HG03521 (cell line): ENCODE data around the gene BRPF3.

ENCODE experiments used
- ATAC-seq: cut with Tn5 transposase; IDR thresholded peaks from one replicate; pipeline ENCODE4 v1.9.1; 2021; ENCODE audit warnings: mild to moderate bottlenecking, moderate library complexity; ENCODE audit not compliant: unreplicated experiment

Gene BRPF3

DNA sequence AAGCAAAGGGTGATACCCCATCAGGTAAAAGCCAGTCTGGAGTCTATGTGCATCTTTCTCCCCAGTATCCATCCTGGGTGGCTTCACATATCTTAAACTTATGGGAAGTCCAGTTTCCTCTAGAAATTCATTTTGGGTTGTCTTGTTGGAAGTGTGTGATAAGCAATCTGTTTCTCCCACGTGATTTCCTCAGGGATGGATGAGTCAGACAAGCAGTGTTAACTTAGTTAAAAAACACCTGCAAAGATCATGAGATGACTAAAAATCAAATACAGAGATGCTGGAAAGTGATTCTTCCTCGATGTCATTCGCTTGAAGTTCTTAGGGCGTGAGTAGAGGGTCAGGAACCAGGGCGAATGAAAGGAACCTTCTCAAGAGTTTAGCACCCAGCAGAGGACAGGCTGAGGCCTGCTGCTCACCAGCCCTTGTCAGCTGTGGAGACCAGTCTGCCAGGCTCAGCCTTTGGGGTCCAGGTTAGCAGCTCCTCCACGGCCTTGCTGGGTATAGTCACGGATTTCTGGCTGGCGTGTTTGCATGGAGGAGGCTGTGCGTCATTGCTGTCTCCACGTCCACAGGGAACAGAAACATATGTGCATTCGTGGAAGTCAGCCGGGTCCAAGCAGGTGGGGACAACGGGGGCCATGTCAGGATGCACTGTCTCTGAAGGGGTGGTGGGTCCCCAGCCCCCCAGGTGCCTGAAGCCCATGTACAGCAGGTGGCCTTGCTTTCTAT, 70.5 kb downstream of the BRPF3 start:
- ATAC-seq: no peak

DNA sequence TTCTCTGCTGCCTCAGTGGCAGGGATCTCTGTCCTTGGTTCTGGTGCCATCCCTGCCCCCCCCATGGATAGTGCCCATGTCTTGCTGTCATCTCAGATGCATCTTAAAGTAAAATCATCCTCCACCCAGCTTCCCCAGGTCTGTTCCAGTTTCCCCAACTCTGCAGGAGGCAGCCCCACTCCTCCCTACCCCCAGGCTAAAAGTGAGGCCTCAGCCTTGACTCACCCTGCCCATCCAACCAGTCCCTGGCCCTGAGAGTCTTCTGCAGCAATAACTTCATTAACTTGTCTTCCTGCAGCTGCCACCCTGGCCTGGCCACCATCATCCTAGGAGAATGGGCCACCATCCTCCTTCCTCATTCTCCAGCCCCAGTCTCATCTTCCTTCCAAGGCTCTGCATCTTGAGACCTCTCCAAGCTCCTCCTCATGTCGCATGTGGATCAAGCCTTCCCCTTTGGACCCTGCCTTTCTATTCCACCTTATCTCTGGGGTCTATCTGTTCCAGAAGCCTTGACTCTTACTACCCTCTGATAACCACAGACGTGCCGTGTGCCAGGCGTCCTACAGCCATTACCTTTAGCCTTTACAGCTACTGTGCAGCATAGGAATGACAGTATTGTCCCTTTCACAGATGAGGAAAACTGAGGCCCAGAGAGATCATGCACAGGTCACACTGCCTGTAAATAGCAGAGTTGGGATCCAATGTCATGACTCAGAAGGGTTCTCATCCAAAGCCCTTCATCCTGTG, 71.4 kb downstream of the BRPF3 start:
- no peak for ATAC-seq

DNA sequence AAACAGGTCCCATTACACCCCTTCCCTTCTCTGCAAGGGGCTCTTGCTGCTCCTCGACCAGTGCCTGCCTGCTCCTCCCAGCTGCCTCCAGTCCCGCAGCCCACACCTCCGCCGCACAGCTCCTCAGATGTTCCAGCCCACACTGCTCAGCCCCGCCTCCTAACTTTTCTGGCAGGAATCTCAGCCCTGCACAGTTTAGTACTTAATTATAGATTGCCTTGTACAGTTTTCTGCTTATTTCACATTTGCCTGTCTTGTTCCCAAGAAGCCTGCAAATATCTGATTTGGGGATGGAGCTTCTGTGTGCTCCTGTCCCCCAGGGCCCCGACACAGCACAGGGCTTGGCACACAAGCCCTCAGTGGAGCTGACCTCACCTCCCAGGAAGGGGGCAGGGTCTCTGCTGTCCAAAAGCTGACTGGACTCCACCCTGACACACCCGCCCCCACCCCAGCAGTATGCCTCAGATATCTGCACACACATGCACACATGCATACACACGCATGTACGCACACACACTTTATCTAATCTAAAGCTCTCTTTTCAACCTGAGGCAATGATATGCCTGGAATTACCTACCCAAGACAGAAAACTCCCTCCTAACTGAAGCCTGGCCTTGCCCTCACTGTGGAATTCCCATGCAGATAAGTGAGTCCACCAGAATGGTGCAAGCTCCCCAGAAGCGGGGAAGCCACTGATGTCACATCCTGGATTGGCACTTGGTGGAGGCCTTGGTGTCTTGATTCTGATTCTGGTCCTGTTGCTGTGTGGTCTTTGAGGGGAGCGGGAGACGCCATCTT, 72.1 kb downstream of the BRPF3 start:
- ATAC-seq: no peak

DNA sequence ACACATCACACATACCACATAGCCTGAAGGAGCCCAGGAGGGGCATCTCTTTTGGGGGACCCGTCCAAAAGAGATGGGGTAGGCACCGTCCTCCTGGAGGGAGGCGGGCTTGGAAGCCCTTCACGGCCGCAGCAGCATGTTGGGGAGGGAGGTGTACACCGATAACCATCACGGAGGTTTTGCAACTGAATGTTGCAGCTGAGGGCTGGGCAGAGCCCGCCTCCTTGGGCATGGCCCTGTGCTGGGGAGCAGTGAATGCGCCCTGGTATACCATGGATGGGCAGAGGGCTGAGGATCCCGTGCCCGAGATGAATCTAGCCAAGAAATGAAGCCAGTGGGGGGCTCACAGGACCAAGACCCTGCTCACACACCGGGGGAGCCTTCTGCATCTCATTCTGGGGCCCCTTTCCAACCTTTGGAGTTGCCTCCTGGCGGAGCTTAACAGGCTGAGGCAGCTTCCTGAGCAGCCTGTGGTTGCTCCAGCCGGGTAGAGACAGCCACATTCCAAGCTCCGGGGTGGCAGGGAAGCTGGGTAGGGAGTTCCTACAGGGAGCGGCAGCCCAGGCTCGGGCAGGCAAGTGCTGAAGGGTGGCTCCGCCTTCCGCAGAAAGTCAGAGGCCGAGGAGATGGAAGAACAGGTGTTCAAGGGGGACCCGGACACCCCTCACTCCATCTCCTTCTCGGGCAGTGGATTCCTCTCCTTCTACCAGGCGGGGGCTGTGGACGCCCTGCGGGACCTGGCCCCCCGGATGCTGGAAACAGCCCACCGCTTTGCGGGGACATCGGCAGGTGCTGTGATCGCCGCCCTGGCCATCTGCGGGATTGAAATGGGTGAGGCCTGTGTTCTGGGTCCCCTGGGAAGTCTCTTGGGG, 73.5 kb downstream of the BRPF3 start, which contains the start of gene PNPLA1:
Gene PNPLA1 (plus strand): TSS at position 227 of the 872 bp plus-strand sequence. CDS start 400 bp downstream, at position 627.
- ATAC-seq: no peak

DNA sequence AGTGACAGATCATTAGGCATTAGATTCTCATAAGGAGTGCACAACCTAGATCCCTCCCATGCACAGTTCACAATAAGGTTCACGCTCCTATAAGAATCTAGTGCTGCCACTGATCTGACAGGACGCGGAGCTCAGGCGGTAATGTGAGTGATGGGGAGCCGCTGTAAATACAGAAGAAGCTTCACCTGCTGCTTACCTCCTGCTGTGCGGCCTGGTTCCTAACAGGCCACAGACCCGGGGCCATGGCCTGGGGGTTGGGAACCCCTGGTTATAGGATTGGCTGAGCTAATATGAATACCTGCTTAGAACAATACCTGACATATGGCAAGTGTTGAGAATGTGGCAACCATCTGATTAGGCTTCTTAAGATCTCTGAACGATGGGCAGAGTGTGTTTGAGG, 75.7 kb downstream of the BRPF3 start:
- ATAC-seq: no peak

DNA sequence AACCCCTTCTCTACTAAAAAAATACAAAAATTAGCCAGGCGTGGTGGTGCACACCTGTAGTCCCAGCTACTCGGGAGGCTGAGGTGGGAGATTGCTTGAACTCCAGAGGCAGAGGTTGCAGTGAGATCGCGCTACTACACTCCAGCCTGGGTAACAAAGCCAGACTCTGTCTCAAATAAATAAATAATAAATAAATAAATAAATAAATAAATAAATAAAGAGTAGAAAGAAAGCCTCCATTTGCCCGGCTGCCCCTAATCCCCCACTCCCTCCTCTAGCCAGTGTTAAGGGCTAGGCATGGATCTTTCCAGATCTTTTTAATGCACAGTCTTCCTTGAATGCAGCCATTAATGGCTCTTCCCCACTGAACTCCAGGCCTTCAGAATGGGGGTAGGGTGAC, 76.5 kb downstream of the BRPF3 start:
- ATAC-seq: no peak

DNA sequence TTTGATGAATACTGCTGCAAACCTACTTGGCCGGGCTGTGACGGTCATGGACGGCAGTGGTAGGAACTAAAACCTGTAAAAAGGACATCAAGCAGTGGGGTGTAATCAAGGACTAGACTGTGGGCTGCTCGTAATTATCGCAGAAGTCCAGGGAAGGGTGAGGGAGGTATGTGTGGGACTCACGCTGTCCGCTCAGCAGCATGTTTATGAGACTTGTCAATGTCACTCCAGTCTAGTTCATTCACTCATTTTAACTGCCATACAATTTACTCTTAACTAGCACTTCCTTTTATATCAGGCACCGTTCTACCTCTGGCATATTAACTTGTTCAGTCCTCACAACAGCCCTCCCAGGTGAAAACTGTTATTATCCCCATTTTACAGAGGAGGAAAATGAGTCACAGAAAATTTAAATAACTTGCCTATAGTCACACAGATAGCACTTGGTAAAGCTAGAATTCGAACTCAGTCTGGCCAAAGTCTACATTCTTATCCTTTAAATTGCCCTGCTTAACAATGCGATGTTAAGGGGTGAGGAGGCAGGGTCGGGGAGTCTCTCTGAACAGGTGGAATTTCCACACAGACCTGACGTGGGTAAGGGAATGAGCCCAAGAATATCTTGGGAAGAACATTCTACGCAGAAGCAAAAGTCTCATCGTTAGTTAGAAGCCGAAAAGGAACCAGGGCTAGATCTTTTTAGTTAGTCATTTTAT, 77.4 kb downstream of the BRPF3 start:
- no peak for ATAC-seq

DNA sequence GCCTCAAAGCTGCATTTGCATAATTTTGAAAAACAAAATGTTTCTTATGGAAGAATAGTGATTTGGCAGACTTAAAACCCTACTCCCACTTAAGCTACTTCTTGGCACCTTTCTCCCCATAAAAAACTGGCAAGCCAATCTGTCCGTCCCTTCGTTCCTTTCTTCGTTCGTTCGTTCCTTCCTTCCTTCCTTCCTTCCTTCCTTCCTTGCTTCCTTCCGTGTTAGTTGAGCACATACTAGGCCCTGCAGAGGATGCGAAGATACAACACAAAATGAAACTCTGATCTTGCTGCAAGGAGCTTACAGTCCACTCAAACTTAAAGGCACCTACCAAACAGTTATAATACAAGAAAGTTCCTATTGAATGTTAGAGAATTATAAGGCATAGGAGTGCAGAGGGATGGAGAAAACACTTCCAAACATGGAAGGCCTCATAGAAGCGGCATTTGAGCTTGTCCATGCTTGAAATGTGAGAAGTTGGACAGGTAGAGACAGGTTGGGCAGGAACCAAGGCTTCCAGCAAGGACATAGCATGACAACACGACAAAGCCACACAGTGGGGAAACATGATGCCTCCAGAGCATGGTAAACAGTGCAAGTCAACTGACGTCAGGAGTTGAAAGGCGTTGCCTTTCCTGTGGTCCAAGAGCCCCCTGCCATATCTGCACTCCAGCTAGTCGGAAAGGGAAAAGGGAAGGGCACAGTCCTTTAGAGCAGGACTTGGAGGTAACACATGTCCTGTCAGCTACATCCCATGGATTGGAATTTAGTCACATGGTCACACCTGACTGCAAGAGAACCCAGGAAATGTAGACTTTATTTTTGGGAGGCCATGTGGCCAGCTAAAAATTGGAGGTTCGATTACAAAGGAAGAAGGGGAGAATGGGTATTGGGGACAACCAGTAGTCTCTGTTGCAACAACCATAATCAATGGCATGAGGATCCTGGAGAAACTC, 80.3 kb downstream of the BRPF3 start:
- ATAC-seq: no peak

DNA sequence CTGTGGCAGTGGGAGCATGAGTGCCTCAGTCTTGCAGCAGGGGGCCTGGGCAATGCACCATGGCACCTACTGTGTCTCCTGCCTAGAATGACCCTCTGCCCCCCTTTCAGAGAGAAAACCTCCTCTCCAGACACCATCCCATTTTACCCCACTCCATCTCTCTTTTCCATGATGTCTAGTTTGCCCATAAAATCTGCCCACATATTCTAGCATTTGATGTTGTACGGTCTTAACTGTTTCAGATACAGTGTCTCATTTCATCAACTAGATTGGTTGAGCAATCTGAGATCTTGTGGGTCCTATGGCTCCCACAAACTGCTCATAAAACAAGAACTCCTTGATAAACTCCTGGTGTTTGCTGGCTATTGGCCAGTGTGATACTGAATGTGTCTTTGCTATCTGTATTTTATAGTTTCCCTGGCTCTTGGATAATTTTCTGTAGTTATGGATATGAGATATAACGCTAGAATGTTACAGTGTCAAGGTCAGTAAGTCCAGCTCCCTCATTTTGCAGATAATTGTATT, 81.5 kb downstream of the BRPF3 start:
- no peak for ATAC-seq

DNA sequence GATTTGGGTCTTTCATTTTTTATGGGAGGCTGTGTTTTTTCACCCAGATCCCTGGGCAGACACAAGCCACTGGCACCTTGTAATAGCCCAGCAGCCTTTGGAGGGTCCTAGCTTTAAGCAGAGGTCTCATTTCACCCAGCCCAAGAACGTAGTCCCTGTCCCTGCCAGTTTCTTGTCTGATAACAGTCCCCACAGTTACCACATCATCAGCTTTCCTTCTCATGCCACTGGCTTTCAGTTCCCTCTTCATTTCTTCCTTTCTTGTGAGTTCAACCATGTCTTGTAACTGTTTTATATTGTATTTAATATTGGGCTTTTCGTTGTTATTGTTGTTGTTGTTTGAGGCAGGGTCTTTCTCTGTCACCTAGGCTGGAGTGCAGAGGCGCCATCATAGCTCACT, 83.9 kb downstream of the BRPF3 start:
- no peak for ATAC-seq

DNA sequence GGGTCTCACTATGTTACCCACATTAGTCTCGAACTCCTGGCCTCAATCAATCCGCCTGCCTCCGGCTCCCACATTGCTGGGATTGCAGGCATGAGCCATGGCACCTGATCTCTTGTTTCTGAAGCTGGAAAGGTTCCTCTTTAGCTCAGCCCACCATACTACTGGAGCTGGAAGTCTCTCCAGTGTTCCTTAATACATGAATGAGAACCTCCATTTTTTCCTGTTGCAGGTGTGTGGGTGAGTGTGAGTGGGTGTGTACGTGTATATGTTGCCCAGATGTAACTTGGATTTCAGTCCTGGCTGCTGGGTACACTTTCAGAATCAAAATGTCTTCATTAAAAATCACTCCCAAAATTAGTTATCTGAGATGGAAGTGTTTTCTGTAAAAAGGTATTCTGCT, 84.4 kb downstream of the BRPF3 start:
- no peak for ATAC-seq
